AG09319 (cell line): ENCODE data around the gene ABCC1.

ENCODE experiments used
- DNase-seq: peaks from one replicate; pipeline ENCODE4 v3.0.0-alpha.2; 2010; ENCODE audit warnings: low read depth; ENCODE audit errors: extremely low read depth
- TF ChIP-seq, protein P1 (sequence below): IDR thresholded peaks from 2 replicates; pipeline ENCODE4 v1.5.1; 2011; ENCODE audit warnings: low read depth, mild to moderate bottlenecking, inconsistent platforms, low read length, moderate library complexity

Gene ABCC1

DNA sequence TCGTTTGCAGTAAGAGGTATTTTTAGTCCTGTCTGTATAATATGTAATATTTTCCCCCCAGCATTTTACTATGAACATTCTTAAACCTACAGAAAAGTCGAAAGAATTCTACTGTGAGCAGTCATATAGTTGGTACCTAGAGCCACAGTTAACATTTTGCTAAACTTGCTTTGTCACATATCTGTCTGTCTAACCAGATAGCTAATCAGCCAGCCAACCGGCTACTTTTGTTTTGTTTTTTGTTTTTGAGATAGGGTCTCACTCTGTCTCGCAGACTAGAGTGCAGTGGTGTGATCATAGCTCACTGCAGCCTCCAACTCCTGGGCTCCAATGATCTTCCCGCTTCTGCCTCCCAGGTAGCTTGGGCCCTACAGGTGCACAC lies 73.3 kb downstream of the ABCC1 start:
- no peak for DNase-seq
- TF ChIP-seq, protein P1, sequence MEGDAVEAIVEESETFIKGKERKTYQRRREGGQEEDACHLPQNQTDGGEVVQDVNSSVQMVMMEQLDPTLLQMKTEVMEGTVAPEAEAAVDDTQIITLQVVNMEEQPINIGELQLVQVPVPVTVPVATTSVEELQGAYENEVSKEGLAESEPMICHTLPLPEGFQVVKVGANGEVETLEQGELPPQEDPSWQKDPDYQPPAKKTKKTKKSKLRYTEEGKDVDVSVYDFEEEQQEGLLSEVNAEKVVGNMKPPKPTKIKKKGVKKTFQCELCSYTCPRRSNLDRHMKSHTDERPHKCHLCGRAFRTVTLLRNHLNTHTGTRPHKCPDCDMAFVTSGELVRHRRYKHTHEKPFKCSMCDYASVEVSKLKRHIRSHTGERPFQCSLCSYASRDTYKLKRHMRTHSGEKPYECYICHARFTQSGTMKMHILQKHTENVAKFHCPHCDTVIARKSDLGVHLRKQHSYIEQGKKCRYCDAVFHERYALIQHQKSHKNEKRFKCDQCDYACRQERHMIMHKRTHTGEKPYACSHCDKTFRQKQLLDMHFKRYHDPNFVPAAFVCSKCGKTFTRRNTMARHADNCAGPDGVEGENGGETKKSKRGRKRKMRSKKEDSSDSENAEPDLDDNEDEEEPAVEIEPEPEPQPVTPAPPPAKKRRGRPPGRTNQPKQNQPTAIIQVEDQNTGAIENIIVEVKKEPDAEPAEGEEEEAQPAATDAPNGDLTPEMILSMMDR: no peak

DNA sequence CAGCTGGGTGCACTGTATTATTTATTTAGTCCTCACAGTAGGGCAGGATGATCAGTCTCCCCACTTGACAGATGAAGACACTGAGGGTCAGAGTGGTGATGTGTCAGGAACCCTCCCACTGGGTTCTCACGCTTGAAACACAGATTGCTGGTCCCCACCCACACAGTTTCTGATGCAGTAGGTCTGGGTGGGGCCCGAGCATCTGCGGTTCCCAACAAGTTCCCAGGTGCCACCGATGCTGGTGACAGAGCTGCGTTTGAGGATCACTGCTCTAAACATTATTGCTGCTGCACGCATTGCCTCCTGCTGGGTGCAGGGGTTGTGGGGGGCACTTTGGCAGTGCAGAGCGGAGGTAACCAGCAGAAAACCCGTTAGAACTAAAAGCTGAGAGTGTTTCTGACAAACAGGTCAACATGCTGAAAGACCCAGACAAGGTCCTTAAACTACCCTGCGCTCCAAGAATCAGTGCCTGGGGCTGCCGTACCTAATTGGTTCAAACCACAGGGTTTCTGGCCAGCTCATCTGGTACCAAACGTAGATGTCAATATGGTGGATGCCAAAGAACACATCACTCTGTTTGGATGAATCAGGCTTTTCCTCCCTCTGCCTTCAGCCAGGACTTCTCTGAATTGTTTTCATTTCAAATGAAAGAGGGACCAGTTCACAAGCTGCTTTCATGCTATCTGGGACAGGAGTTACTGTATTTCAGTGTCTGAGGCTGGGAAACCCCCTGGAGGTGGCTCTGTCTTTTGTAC lies 76.0 kb downstream of the ABCC1 start:
- DNase-seq: peak; percentile 74
- TF ChIP-seq, protein P1: peak; percentile 1; the same call in 1 of the 2 replicates

DNA sequence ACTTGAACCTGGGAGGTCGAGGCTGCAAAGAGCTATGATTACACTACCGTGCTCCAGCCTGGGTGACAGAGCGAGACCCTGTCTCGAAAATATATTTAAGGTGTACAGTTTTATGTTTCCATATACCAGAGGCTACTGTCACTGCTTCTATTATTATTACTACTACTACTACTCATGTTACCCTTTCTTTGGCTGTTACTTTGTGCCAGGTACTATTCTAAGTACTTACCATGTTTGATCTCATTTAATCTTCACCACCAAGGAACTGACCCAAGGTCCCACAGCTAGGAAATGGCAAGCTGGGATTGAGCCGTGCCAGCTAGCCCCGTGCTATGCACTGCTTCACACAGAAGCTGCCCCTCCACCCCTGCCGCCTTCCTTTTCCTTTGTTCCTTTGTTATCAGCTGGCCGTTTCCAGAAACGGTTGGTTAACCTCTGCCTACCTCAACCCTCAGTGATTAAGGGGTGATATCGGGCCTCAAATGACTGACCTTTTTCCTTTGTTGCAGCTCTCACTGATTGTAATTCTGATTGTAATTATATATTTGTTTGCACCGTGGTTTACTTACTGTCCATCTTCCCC lies 78.4 kb downstream of the ABCC1 start:
- TF ChIP-seq, protein P1: no peak

DNA sequence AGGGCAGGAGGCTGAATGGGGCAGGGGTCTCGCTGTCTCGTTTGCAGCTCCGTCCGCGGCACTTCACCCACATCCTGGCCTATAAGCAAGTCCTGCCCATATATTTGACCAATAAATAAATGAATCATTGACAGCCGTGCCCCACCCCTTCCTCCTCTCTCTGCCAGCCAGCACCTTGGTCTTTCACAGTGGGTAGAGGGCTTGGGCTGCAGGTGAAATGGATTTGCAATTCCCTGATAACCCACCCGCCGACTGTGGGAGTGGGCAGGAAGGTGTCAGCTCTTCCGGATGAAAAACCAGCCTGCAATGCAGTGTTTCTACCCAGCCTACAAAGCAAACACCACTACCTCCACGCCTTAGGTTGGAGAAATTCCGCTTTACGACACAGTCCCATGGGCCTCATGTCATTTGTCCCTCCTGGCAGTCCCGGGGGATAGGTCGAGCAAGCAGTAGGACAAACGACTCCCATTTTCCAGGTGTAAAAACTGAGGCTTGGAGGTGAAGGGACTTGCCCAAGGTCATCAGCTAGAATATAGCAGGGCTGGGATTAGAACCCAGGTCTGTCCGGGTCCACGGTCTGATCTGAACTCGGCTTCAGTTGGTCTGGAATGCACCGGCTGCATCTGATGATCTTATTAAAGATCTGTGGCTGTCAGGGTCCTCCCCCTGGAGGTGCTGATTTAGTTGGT lies 79.0 kb downstream of the ABCC1 start:
- no peak for DNase-seq
- TF ChIP-seq, protein P1: no peak

More for the DNA sequence above, 78.4 kb downstream of the ABCC1 start:
- no peak for DNase-seq

DNA sequence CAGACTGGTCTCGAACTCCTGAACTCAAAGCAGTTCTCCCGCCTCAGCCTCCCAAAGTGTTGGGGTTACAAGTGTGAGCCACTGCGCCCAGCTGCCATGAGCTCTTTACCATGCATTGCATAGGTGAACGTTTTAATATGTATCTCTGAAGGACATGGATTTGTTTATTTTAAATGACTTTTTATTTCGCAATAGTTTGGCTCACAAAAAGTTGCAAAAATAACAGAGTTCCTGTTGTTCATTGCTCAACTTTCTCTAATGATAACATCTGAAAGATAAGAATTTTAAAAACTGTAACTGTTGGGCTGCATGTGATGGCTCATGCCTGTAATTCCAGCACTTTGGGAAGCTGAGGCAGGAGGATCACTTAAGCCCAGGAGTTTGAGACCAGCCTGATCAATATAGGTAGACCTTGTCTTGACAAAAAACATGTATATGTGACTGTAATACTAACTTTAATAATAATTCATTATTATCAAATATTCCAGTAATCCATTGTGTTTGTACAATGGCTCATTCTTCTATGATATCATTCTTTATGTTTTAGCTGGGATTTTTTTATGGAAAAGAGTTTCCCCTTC lies 80.1 kb downstream of the ABCC1 start:
- TF ChIP-seq, protein P1: no peak
- no peak for DNase-seq

DNA sequence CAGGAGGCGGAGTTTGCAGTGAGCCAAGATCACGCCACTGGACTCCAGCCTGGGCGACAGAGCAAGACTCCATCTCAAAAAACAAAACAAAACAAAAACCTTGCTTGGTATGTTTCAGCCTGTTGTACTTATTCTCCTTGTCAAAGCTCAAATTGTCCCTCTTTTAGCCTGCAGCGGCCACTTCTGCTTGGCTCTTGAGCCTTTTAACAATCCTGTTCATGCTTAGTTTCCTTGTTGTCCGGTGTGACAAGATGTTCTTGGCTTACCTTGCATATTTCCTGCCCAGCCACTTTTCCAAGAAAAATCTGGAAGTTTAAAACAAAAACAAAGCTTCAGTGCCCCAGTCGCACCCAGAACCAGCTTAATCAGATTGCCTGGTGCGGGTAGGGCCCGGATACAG lies 81.0 kb downstream of the ABCC1 start:
- TF ChIP-seq, protein P1: no peak
- no peak for DNase-seq

DNA sequence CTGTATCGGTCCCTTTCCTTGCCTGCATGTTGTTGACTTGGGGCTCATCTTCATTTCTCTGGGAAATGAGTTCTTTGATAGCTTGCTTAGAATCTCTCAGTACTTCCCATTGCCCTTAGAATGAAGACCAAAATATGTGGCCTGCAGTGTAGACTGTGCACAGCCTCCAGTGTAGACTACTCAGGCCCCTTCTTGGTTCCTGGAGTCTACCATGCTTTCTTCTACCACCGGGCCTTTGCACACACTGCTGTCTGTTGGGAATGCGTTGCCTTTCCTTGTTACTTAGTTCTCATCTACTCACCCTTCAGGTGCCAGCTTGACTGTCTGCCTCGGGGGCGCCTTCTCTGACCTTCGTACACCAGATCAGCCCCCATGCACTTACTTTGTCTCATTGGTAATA lies 82.0 kb downstream of the ABCC1 start:
- TF ChIP-seq, protein P1: no peak
- DNase-seq: no peak
